Measurements from ENCODE around the gene IGSF9.
A peak's percentile ranks its signal among the peaks of the same experiment; 100 is the strongest.

Gene IGSF9

DNA sequence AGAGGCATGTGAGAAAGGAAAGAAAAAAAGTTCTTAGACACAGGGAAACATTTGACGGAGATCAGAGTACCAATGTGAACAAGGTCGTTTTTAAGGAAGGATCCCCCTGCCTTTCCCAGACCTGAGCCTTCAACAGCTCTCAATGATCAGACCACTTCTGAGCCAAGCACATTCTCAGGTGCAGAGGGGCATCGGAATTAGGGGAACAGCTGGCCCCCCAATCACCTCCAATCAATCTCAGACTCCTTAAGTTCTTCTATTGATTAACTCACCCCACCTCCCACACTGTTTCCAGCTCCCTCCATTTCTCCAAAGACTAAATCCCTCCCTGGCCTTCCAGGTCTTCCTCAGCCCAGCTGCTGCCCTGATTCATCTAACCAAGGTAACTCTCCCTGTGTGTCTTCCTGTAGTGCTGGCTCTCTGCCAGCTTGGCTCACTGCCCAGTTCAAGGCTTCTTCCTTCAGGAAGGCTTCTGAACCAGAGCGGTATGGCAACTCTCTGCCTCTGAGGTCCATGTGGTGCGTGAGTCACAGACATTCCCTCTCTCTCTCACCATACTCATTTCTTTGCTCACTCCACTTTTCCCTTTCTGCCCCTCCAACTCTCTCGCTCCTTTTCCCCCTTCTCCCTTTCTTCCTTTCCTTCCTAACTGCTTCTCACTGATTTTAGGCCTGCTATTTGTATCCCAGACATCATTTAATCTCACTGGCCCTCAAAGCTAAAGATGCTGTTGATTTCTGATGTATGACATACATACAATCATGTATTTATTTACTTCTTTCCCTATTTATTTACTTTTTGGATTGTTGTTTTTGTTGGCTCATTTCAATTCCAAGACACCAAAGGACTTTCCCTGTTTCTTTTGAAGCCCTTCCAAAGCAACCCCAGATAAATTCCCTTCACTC lies 63.5 kb downstream of the IGSF9 start:
- DNase-seq (ENCODE audit: low read depth): peak; percentile 38
- TF ChIP-seq CTCF (IDR thresholded peaks at IDR 0.05; ENCODE audit: low read depth, low read length): no peak
- TF ChIP-seq POLR2A (IDR thresholded peaks at IDR 0.05; ENCODE audit: extremely low read depth, insufficient read length): no peak
- no peak for TF ChIP-seq MYC (IDR thresholded peaks at IDR 0.05; ENCODE audit: low read depth, low read length)

GRCh38 chr1:159880430-159880829 lies 65.0 kb downstream of the IGSF9 start:
- no peak overlapping the region for H3K4me3 ChIP-seq (ENCODE audit: low read depth, low read length)
- TF ChIP-seq MAX (IDR thresholded peaks at IDR 0.05; ENCODE audit: low read depth, low read length): no peak
- no peak for TF ChIP-seq MYC (IDR thresholded peaks at IDR 0.05; ENCODE audit: low read depth, low read length)
- TF ChIP-seq CTCF (IDR thresholded peaks at IDR 0.05; ENCODE audit: low read depth, low read length): no peak
- no peak for TF ChIP-seq POLR2A (IDR thresholded peaks at IDR 0.05; ENCODE audit: extremely low read depth, insufficient read length)
- DNase-seq (ENCODE audit: low read depth): peak; percentile 34

More for the DNA sequence above, 63.5 kb downstream of the IGSF9 start:
- no peak overlapping the region for H3K4me3 ChIP-seq (ENCODE audit: low read depth, low read length)

DNA sequence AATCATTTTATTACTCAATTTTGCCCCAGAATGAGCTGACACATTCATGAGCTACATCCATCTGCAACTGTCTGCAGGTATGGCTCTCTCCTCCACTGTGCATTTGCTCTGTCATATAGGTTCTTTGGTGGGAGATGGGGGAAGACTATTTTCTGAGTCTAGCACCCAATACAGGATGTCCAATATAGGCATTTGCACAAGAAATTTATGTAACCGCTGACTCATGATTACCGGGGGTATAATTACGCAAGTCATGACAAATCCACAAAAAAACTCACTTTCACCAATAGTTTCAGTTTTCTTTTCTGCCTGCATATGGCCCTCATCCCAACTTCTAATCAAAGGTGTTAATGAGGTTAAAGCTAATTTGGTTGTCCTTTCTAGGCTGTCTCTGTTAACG lies 65.4 kb downstream of the IGSF9 start:
- peak; percentile 88 for DNase-seq (ENCODE audit: low read depth)
- no peak for TF ChIP-seq CTCF (IDR thresholded peaks at IDR 0.05; ENCODE audit: low read depth, low read length)
- peak; percentile 50; the same call in 1 of the 2 replicates for TF ChIP-seq MYC (IDR thresholded peaks at IDR 0.05; ENCODE audit: low read depth, low read length)
- H3K4me3 ChIP-seq (ENCODE audit: low read depth, low read length): no peak overlapping the region

DNA sequence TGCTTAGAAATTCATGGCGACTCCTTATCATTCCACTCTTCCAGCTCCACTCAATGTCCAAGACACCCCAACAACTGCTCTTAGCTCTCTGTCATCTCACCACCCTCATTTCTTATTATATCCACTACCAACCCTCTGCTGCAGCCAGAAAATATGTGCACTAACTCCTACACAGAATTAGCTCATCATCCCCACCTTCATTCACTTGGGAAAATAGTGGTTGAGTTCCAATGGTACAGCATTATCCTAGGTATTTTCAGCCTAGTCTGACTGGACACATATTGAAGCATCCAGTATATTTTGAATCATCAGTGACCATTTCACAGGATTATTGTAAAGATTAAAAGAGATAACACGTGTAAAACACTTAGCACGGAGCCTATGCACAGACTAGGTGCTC lies 66.3 kb downstream of the IGSF9 start:
- DNase-seq (ENCODE audit: low read depth): no peak
- TF ChIP-seq MAX (IDR thresholded peaks at IDR 0.05; ENCODE audit: low read depth, low read length) (no peak), POLR2A (IDR thresholded peaks at IDR 0.05; ENCODE audit: extremely low read depth, insufficient read length) (no peak), MYC (IDR thresholded peaks at IDR 0.05; ENCODE audit: low read depth, low read length) (no peak), CTCF (IDR thresholded peaks at IDR 0.05; ENCODE audit: low read depth, low read length) (no peak)
- no peak overlapping the region for H3K4me3 ChIP-seq (ENCODE audit: low read depth, low read length)

- DNase-seq (ENCODE audit: low read depth): no peak
- TF ChIP-seq POLR2A (IDR thresholded peaks at IDR 0.05; ENCODE audit: extremely low read depth, insufficient read length) (no peak), CTCF (IDR thresholded peaks at IDR 0.05; ENCODE audit: low read depth, low read length) (no peak), MYC (IDR thresholded peaks at IDR 0.05; ENCODE audit: low read depth, low read length) (no peak), MAX (IDR thresholded peaks at IDR 0.05; ENCODE audit: low read depth, low read length) (no peak)
- H3K4me3 ChIP-seq (ENCODE audit: low read depth, low read length): no peak overlapping the region
These were observed 67.5 kb downstream of the IGSF9 start for GRCh38 chr1:159877695-159878444.
